OCI-LY1 (cell line): ENCODE measurements around the gene POLE.

Source experiments
- H2AFZ ChIP-seq: fragments of 200-600 bp; sonication (generic), shearing (Covaris generic); 2 replicates; pipeline ENCODE4 v1.6.0; 2014; ENCODE audit warnings: antibody characterized with exemption, mild to moderate bottlenecking, low read length
- H3F3A ChIP-seq: fragments of 200-600 bp; sonication (generic), shearing (Covaris generic); 2 replicates; pipeline ENCODE4 v1.6.0; 2014; ENCODE audit warnings: mild to moderate bottlenecking, antibody characterized with exemption, low read length, moderate library complexity; ENCODE audit not compliant: insufficient read depth
- H3K27ac ChIP-seq: fragments of 200-600 bp; sonication (generic); 2 replicates; pipeline ENCODE4 v1.5.1; 2014; ENCODE audit warnings: low read length, mixed run types, mild to moderate bottlenecking, low read depth; ENCODE audit not compliant: poor library complexity, severe bottlenecking
- H3K27me3 ChIP-seq: fragments of 200-600 bp; sonication (generic); 2 replicates; pipeline ENCODE4 v1.6.0; 2014; ENCODE audit warnings: antibody characterized with exemption, mild to moderate bottlenecking, low read length, moderate library complexity; ENCODE audit not compliant: insufficient read depth
- H3K36me3 ChIP-seq: fragments of 200-600 bp; sonication (generic); 2 replicates; pipeline ENCODE4 v1.6.1; 2014; ENCODE audit warnings: mild to moderate bottlenecking, antibody characterized with exemption, low read length, moderate library complexity, mixed read lengths; ENCODE audit not compliant: insufficient read depth
- H3K4me1 ChIP-seq: fragments of 200-600 bp; sonication (generic); 2 replicates; pipeline ENCODE4 v1.5.1; 2014; ENCODE audit warnings: mild to moderate bottlenecking, low read length, moderate library complexity; ENCODE audit not compliant: insufficient read depth, severe bottlenecking
- H3K4me2 ChIP-seq: fragments of 200-600 bp; sonication (generic), shearing (Covaris generic); 2 replicates; pipeline ENCODE4 v1.6.1; 2014; ENCODE audit warnings: low read length
- H3K4me3 ChIP-seq: fragments of 200-600 bp; sonication (generic); 2 replicates; pipeline ENCODE4 v1.5.1; 2014; ENCODE audit warnings: low read length, low read depth, mild to moderate bottlenecking, mixed read lengths; ENCODE audit not compliant: poor library complexity, severe bottlenecking
- H3K79me2 ChIP-seq: fragments of 200-600 bp; shearing (Covaris generic); 2 replicates; pipeline ENCODE4 v1.6.1; 2016; ENCODE audit warnings: mixed run types, low read length, mixed read lengths; ENCODE audit not compliant: insufficient read depth
- H3K9ac ChIP-seq: fragments of 200-600 bp; sonication (generic), shearing (Covaris generic); 2 replicates; pipeline ENCODE4 v1.6.1; 2014; ENCODE audit warnings: mild to moderate bottlenecking, low read length, mixed read lengths
- H3K9me2 ChIP-seq: fragments of 200-600 bp; sonication (generic), shearing (Covaris generic); 2 replicates; pipeline ENCODE4 v1.6.1; 2014; ENCODE audit warnings: low read depth, mild to moderate bottlenecking, low read length, mixed read lengths
- H3K9me3 ChIP-seq: fragments of 200-600 bp; shearing (Covaris generic); 2 replicates; pipeline ENCODE4 v1.6.1; 2014; ENCODE audit warnings: low read length, mixed read lengths
- H4K20me1 ChIP-seq: fragments of 200-600 bp; sonication (generic), shearing (Covaris generic); 2 replicates; pipeline ENCODE4 v1.6.0; 2016; ENCODE audit warnings: mild to moderate bottlenecking, low read length; ENCODE audit not compliant: insufficient read depth
- EZH2 ChIP-seq: fragments of 200-600 bp; sonication (generic), shearing (Covaris generic); IDR thresholded peaks from 2 replicates; pipeline ENCODE4 v1.8.0; 2017; ENCODE audit warnings: borderline replicate concordance, mixed run types, mild to moderate bottlenecking, antibody characterized with exemption, low read length, moderate library complexity, mixed read lengths
- TF ChIP-seq, protein P1 (sequence below): fragments of 200-600 bp; sonication (generic), shearing (Covaris generic); IDR thresholded peaks from 2 replicates; pipeline ENCODE4 v1.5.1; 2017; ENCODE audit warnings: mild to moderate bottlenecking, antibody characterized with exemption, low read length, moderate library complexity, mixed read lengths

The POLE gene

GRCh38 chr12:132592282-132592970 lies 94.7 kb downstream of the POLE start:
- H3K27me3 ChIP-seq = no peaks in the 10 kb centered on the region; the same call in 1 of the 2 replicates
- H3K4me2 ChIP-seq = no peak overlapping the region
- H3K27ac ChIP-seq = no peak overlapping the region
- H3K9ac ChIP-seq = no peak overlapping the region
- H3K36me3 ChIP-seq = no peaks in the 10 kb centered on the region
- no peaks in the 10 kb centered on the region for H3K9me2 ChIP-seq
- no peaks in the 10 kb centered on the region for H3K79me2 ChIP-seq
- TF ChIP-seq, protein P1, sequence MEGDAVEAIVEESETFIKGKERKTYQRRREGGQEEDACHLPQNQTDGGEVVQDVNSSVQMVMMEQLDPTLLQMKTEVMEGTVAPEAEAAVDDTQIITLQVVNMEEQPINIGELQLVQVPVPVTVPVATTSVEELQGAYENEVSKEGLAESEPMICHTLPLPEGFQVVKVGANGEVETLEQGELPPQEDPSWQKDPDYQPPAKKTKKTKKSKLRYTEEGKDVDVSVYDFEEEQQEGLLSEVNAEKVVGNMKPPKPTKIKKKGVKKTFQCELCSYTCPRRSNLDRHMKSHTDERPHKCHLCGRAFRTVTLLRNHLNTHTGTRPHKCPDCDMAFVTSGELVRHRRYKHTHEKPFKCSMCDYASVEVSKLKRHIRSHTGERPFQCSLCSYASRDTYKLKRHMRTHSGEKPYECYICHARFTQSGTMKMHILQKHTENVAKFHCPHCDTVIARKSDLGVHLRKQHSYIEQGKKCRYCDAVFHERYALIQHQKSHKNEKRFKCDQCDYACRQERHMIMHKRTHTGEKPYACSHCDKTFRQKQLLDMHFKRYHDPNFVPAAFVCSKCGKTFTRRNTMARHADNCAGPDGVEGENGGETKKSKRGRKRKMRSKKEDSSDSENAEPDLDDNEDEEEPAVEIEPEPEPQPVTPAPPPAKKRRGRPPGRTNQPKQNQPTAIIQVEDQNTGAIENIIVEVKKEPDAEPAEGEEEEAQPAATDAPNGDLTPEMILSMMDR = no peak
- no peak for TF ChIP-seq EZH2
- H3K4me1 ChIP-seq = peaks cover 2% of the 10 kb centered on the region
- no peaks in the 10 kb centered on the region for H4K20me1 ChIP-seq
- no peaks in the 10 kb centered on the region for H3K9me3 ChIP-seq
- no peak overlapping the region for H2AFZ ChIP-seq
- no peaks in the 10 kb centered on the region for H3F3A ChIP-seq
- H3K4me3 ChIP-seq = no peak overlapping the region

- no peaks in the 10 kb centered on the region for H3K9me2 ChIP-seq
Measured at GRCh38 chr12:132591107-132591935, 95.8 kb downstream of the POLE start.

GRCh38 chr12:132588821-132589669 lies 98.1 kb downstream of the POLE start:
- Histone ChIP-seq H3F3A (no peaks in the 10 kb centered on the region), H3K79me2 (no peaks in the 10 kb centered on the region), H3K9ac (no peak overlapping the region), H3K4me3 (no peak overlapping the region), H3K9me2 (no peaks in the 10 kb centered on the region), H2AFZ (no peak overlapping the region), H3K4me2 (no peak overlapping the region), H3K27me3 (no peaks in the 10 kb centered on the region; the same call in 1 of the 2 replicates), H3K27ac (no peak overlapping the region), H3K9me3 (no peaks in the 10 kb centered on the region), H4K20me1 (no peaks in the 10 kb centered on the region), H3K4me1 (no peaks in the 10 kb centered on the region), H3K36me3 (no peaks in the 10 kb centered on the region)
- TF ChIP-seq, protein P1 = no peak
- no peak for TF ChIP-seq EZH2

More at GRCh38 chr12:132591107-132591935, 95.8 kb downstream of the POLE start:
- Histone ChIP-seq H3K4me3 (no peak overlapping the region), H3K79me2 (no peaks in the 10 kb centered on the region), H3K9ac (no peak overlapping the region), H3K4me2 (no peak overlapping the region), H3K9me3 (no peaks in the 10 kb centered on the region), H3K36me3 (no peaks in the 10 kb centered on the region), H2AFZ (no peak overlapping the region), H3K27ac (no peak overlapping the region), H3K27me3 (no peaks in the 10 kb centered on the region; the same call in 1 of the 2 replicates), H3F3A (no peaks in the 10 kb centered on the region), H3K4me1 (no peaks in the 10 kb centered on the region), H4K20me1 (no peaks in the 10 kb centered on the region)
- TF ChIP-seq EZH2 = no peak
- TF ChIP-seq, protein P1 = no peak
